ENCODE data around the gene ZNF195.
"Not testable (repeated sequence)": the region's sequence is repeated elsewhere in the genome, so short reads cannot be mapped to it uniquely, and the experiment has no call there.

ZNF195 gene

GRCh38 chr11:3353066-3353465 is 25.9 kb downstream of the ZNF195 start:
- Mint-ChIP-seq H3K27me3 (peaks cover 2% of the 10 kb centered on the region), H3K4me1 (ENCODE audit: low read depth) (no peaks in the 10 kb centered on the region), H3K36me3 (ENCODE audit: low read depth) (peaks cover 19% of the 10 kb centered on the region), H3K4me3 (no peak overlapping the region), H3K27ac (no peak overlapping the region), H3K9me3 (peaks cover 6% of the 10 kb centered on the region)
- intact Hi-C loops (cut with micrococcal nuclease): no loop called here

GRCh38 chr11:3347127-3347526 is 31.8 kb downstream of the ZNF195 start:
- Mint-ChIP-seq H3K4me1 (ENCODE audit: low read depth) (no peaks in the 10 kb centered on the region), H3K4me3 (no peak overlapping the region), H3K27me3 (peaks cover 31% of the 10 kb centered on the region), H3K36me3 (ENCODE audit: low read depth) (no peaks in the 10 kb centered on the region), H3K9me3 (peaks cover 21% of the 10 kb centered on the region), H3K27ac (no peak overlapping the region)
- intact Hi-C loops (cut with micrococcal nuclease): loop anchor here (10.0 kb wide), 1 partner anchor 58 kb away; no protein-coding TSS in a partner anchor

- Mint-ChIP-seq H3K9me3 (peaks cover 21% of the 10 kb centered on the region), H3K4me3 (no peak overlapping the region), H3K27me3 (peaks cover 37% of the 10 kb centered on the region), H3K27ac (no peak overlapping the region), H3K4me1 (ENCODE audit: low read depth) (no peaks in the 10 kb centered on the region), H3K36me3 (ENCODE audit: low read depth) (no peaks in the 10 kb centered on the region)
- intact Hi-C loops (cut with micrococcal nuclease): loop anchor here (10.0 kb wide), 1 partner anchor 58 kb away; no protein-coding TSS in a partner anchor
Measured at GRCh38 chr11:3346587-3346986, 32.4 kb downstream of the ZNF195 start.

GRCh38 chr11:3345736-3346135 is 33.2 kb downstream of the ZNF195 start:
- H3K27ac Mint-ChIP-seq: no peak overlapping the region
- H3K4me1 Mint-ChIP-seq (ENCODE audit: low read depth): no peaks in the 10 kb centered on the region
- H3K36me3 Mint-ChIP-seq (ENCODE audit: low read depth): no peaks in the 10 kb centered on the region
- H3K27me3 Mint-ChIP-seq: peaks cover 41% of the 10 kb centered on the region
- H3K4me3 Mint-ChIP-seq: no peak overlapping the region
- intact Hi-C loops (cut with micrococcal nuclease): loop anchor here (10.0 kb wide), 1 partner anchor 59 kb away; no protein-coding TSS in a partner anchor
- peaks cover 21% of the 10 kb centered on the region for H3K9me3 Mint-ChIP-seq

- intact Hi-C loops (cut with micrococcal nuclease): loop anchor here (10.0 kb wide), 1 partner anchor 60 kb away; no protein-coding TSS in a partner anchor
- Mint-ChIP-seq H3K36me3 (ENCODE audit: low read depth) (no peaks in the 10 kb centered on the region), H3K4me1 (ENCODE audit: low read depth) (no peaks in the 10 kb centered on the region), H3K27me3 (peaks cover 51% of the 10 kb centered on the region), H3K4me3 (no peak overlapping the region), H3K27ac (no peak overlapping the region), H3K9me3 (peaks cover 21% of the 10 kb centered on the region)
Measured at GRCh38 chr11:3344327-3345174, 34.4 kb downstream of the ZNF195 start.

GRCh38 chr11:3342709-3343108 is 36.2 kb downstream of the ZNF195 start:
- intact Hi-C loops (cut with micrococcal nuclease): loop anchor here (10.0 kb wide), 1 partner anchor 62 kb away; no protein-coding TSS in a partner anchor
- Mint-ChIP-seq H3K27me3 (peaks cover 62% of the 10 kb centered on the region), H3K4me3 (no peak overlapping the region)

GRCh38 chr11:3341298-3341697 is 37.6 kb downstream of the ZNF195 start:
- no peak overlapping the region for H3K27ac Mint-ChIP-seq
- H3K4me1 Mint-ChIP-seq (ENCODE audit: low read depth): no peaks in the 10 kb centered on the region
- H3K4me3 Mint-ChIP-seq: no peak overlapping the region
- intact Hi-C loops (cut with micrococcal nuclease): loop anchor here (10.0 kb wide), 1 partner anchor 64 kb away; no protein-coding TSS in a partner anchor
- H3K27me3 Mint-ChIP-seq: peaks cover 59% of the 10 kb centered on the region
- H3K36me3 Mint-ChIP-seq (ENCODE audit: low read depth): no peaks in the 10 kb centered on the region
- H3K9me3 Mint-ChIP-seq: no peaks in the 10 kb centered on the region

More at GRCh38 chr11:3342709-3343108, 36.2 kb downstream of the ZNF195 start:
- Mint-ChIP-seq H3K4me1 (ENCODE audit: low read depth) (no peaks in the 10 kb centered on the region), H3K9me3 (peaks cover 11% of the 10 kb centered on the region), H3K27ac (no peak overlapping the region), H3K36me3 (ENCODE audit: low read depth) (no peaks in the 10 kb centered on the region)

- Mint-ChIP-seq H3K36me3 (ENCODE audit: low read depth) (no peaks in the 10 kb centered on the region), H3K27ac (no peak overlapping the region), H3K4me1 (ENCODE audit: low read depth) (no peaks in the 10 kb centered on the region), H3K27me3 (peaks cover 53% of the 10 kb centered on the region), H3K4me3 (no peak overlapping the region), H3K9me3 (no peaks in the 10 kb centered on the region)
- intact Hi-C loops (cut with micrococcal nuclease): loop anchor here (10.0 kb wide), 1 partner anchor 65 kb away; no protein-coding TSS in a partner anchor
Measured at GRCh38 chr11:3340025-3340424, 38.9 kb downstream of the ZNF195 start.

GRCh38 chr11:3339340-3339624 is 39.7 kb downstream of the ZNF195 start:
- Mint-ChIP-seq H3K36me3 (ENCODE audit: low read depth) (no peaks in the 10 kb centered on the region), H3K4me1 (ENCODE audit: low read depth) (no peaks in the 10 kb centered on the region), H3K27me3 (peaks cover 46% of the 10 kb centered on the region), H3K27ac (no peak overlapping the region), H3K4me3 (no peak overlapping the region), H3K9me3 (no peaks in the 10 kb centered on the region)
- intact Hi-C loops (cut with micrococcal nuclease): no loop called here

GRCh38 chr11:3338569-3339339 is 40.2 kb downstream of the ZNF195 start:
- H3K27ac Mint-ChIP-seq: no peak overlapping the region
- H3K36me3 Mint-ChIP-seq (ENCODE audit: low read depth): no peaks in the 10 kb centered on the region
- H3K27me3 Mint-ChIP-seq: peaks cover 44% of the 10 kb centered on the region
- intact Hi-C loops (cut with micrococcal nuclease): no loop called here
- no peaks in the 10 kb centered on the region for H3K4me1 Mint-ChIP-seq (ENCODE audit: low read depth)
- H3K9me3 Mint-ChIP-seq: no peaks in the 10 kb centered on the region
- H3K4me3 Mint-ChIP-seq: no peak overlapping the region

GRCh38 chr11:3336420-3336819 is 42.5 kb downstream of the ZNF195 start:
- H3K9me3 Mint-ChIP-seq; H3K36me3 Mint-ChIP-seq (ENCODE audit: low read depth); intact Hi-C loops (cut with micrococcal nuclease); H3K4me3 Mint-ChIP-seq; H3K27ac Mint-ChIP-seq; H3K4me1 Mint-ChIP-seq (ENCODE audit: low read depth): not testable (repeated sequence)
- H3K27me3 Mint-ChIP-seq: peaks cover 28% of the 10 kb centered on the region

GRCh38 chr11:3333157-3333556 is 45.8 kb downstream of the ZNF195 start:
- not testable (repeated sequence) for H3K4me1 Mint-ChIP-seq (ENCODE audit: low read depth); H3K27me3 Mint-ChIP-seq

GRCh38 chr11:3331078-3331477 is 47.9 kb downstream of the ZNF195 start:
- H3K4me1 Mint-ChIP-seq (ENCODE audit: low read depth); intact Hi-C loops (cut with micrococcal nuclease); H3K27me3 Mint-ChIP-seq; H3K27ac Mint-ChIP-seq; H3K36me3 Mint-ChIP-seq (ENCODE audit: low read depth); H3K4me3 Mint-ChIP-seq; H3K9me3 Mint-ChIP-seq: not testable (repeated sequence)

More at GRCh38 chr11:3333157-3333556, 45.8 kb downstream of the ZNF195 start:
- H3K9me3 Mint-ChIP-seq; intact Hi-C loops (cut with micrococcal nuclease); H3K4me3 Mint-ChIP-seq; H3K36me3 Mint-ChIP-seq (ENCODE audit: low read depth); H3K27ac Mint-ChIP-seq: not testable (repeated sequence)

GRCh38 chr11:3330064-3330463 is 48.9 kb downstream of the ZNF195 start:
- H3K36me3 Mint-ChIP-seq (ENCODE audit: low read depth); H3K27ac Mint-ChIP-seq; intact Hi-C loops (cut with micrococcal nuclease); H3K9me3 Mint-ChIP-seq; H3K4me3 Mint-ChIP-seq; H3K27me3 Mint-ChIP-seq; H3K4me1 Mint-ChIP-seq (ENCODE audit: low read depth): not testable (repeated sequence)

All from dendritic cell treated with granulocyte-macrophage colony-stimulating factor and Interleukin-4, amounts not matched to agents 40 ng/mL and 50 ng/mL, for 4 days (primary cell).